Endothelial cell of umbilical vein (primary cell): ENCODE measurements around the gene PRRG2.

Experiments
- POLR2AphosphoS5 ChIP-seq: IDR thresholded peaks from 2 replicates; pipeline ENCODE4 v1.6.1; 2012; ENCODE audit warnings: low read depth, mild to moderate bottlenecking, control low read depth, low read length, moderate library complexity; ENCODE audit not compliant: insufficient read depth
- TF ChIP-seq, protein P1 (sequence below): IDR thresholded peaks from 2 replicates; pipeline ENCODE4 v1.6.1; 2011; ENCODE audit not compliant: insufficient read depth, insufficient read length

GRCh38 chr19:49615861-49616260 is 34.7 kb downstream of the PRRG2 start:
- no peak for TF ChIP-seq POLR2AphosphoS5
- TF ChIP-seq, protein P1, sequence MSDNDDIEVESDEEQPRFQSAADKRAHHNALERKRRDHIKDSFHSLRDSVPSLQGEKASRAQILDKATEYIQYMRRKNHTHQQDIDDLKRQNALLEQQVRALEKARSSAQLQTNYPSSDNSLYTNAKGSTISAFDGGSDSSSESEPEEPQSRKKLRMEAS = no peak
